ENCODE results near the gene OSGEP. TPM values are rescaled to one million over a fixed set of nuclear protein-coding genes. Genes with fewer than 3 reads are reported as not detected.

Gene OSGEP
- total RNA-seq, 1 experiment from 2014 or later, result 50.8 TPM

GRCh38 chr14:20499881-20500280, 45.3 kb upstream of the OSGEP start:
- Mint-ChIP-seq H3K36me3 (ENCODE audit: insufficient read depth in 1 of 3, low read depth in 3 of 3) (peaks cover 3 to 12% (median 3%) of the 10 kb centered on the region in 3 experiments; a peak in 6 of 7 replicates), H3K4me1 (peaks cover 24 to 25% of the 10 kb centered on the region in 2 experiments), H3K4me3 (no peak overlapping the region), H3K27me3 (ENCODE audit: low read depth) (peaks cover 6% of the 10 kb centered on the region), H3K9me3 (peaks cover 6 to 10% of the 10 kb centered on the region in 2 experiments), H3K27ac (no peak overlapping the region)
- Histone ChIP-seq H2BK5ac (ENCODE audit: insufficient read length, low read length) (no peak overlapping the region), H3K79me1 (ENCODE audit: insufficient read depth, low read depth, low read length, poor library complexity, severe bottlenecking) (no peaks in the 10 kb centered on the region), H2AK5ac (ENCODE audit: insufficient read length, low read length) (no peak overlapping the region), H2BK15ac (ENCODE audit: low read depth, low read length) (no peak overlapping the region), H2BK20ac (ENCODE audit: low read depth, low read length, poor library complexity, severe bottlenecking) (no peak overlapping the region), H3K4me2 (ENCODE audit: insufficient read depth, insufficient read length, low read length) (no peak overlapping the region), H4K8ac (replicated peaks; ENCODE audit: insufficient read length, low read depth, low read length) (no peak overlapping the region), H3K79me2 (ENCODE audit: insufficient read depth, low read length) (no peaks in the 10 kb centered on the region), H3K9ac (ENCODE audit: extremely low read depth, insufficient read length, low read length) (no peak overlapping the region), H2BK12ac (ENCODE audit: insufficient read length, low read depth, low read length) (no peak overlapping the region), H3K9me3 (ENCODE audit: control insufficient read depth, low read depth, low read length) (no peaks in the 10 kb centered on the region), H2BK120ac (ENCODE audit: low read depth, low read length, poor library complexity, severe bottlenecking) (no peak overlapping the region), H3K23me2 (ENCODE audit: insufficient read length, low read depth, low read length, poor library complexity, severe bottlenecking) (no peaks in the 10 kb centered on the region), H3K27ac (ENCODE audit: insufficient read length, low read depth, low read length) (no peak overlapping the region), H3T11ph (ENCODE audit: low read length) (no peak overlapping the region), H3K4ac (ENCODE audit: low read depth, low read length) (no peak overlapping the region), H3K27me3 (ENCODE audit: insufficient read depth, low read length) (no peaks in the 10 kb centered on the region), H2AFZ (ENCODE audit: low read length) (no peak overlapping the region), H3K4me1 (ENCODE audit: insufficient read depth, low read length) (peaks cover 2% of the 10 kb centered on the region; the same call in 1 of the 2 replicates), H4K20me1 (ENCODE audit: control insufficient read depth, insufficient read depth, insufficient read length) (no peaks in the 10 kb centered on the region), H3K14ac (ENCODE audit: insufficient read depth, low read length) (no peak overlapping the region), H3K23ac (ENCODE audit: insufficient read length, low read depth, low read length) (no peak overlapping the region), H3K56ac (ENCODE audit: insufficient read length, low read depth, low read length) (no peak overlapping the region), H3K18ac (ENCODE audit: insufficient read length, low read depth, low read length) (no peak overlapping the region), H4K91ac (ENCODE audit: insufficient read length, low read depth, low read length) (no peak overlapping the region), H4K5ac (ENCODE audit: insufficient read length, low read depth, low read length) (no peak overlapping the region)
- no peak for DNase-seq
- WGBS (ENCODE audit: extremely low coverage, insufficient read length, low lambda C conversion rate), result no CpG with 5 or more reads among the region's 5 CpGs
- no peak for TF ChIP-seq CTCF (conservative IDR thresholded peaks at IDR 0.05)
